Caco-2 (cell line): ENCODE measurements around the gene IER3IP1. TPM values are rescaled to one million over a fixed set of nuclear protein-coding genes. Genes with fewer than 3 reads are reported as not detected.
A peak's percentile ranks its signal among the peaks of the same experiment; 100 is the strongest.

Experiments
- BruUV-seq: library from RNA; stranded (reverse); fragments of 400-500 nt; replicated peaks from 2 replicates; lab custom pipeline; 2021; lab: Mats Ljungman, UMichigan
- CTCF ChIA-PET: fragments of 300-600 bp; sonication (Branson Sonifier 250); formaldehyde crosslinking; loops from one replicate; lab custom pipeline; 2022; ENCODE audit warnings: antibody characterized with exemption; lab: Charles Lee
- POLR2A ChIA-PET: fragments of 300-600 bp; sonication (Branson Sonifier 250); formaldehyde crosslinking; loops from one replicate; lab custom pipeline; 2022; ENCODE audit warnings: antibody characterized with exemption; lab: Charles Lee
- DNase-seq, 2 experiments: peaks; one replicate each; pipeline versions ENCODE4 v3.0.0 to v3.0.0-alpha.2; 2020 to 2022
- H3K27me3 ChIP-seq: replicated peaks from 2 replicates; pipeline ENCODE4 v1.6.0; 2011; ENCODE audit warnings: low read length; ENCODE audit not compliant: control insufficient read depth, insufficient read depth
- H3K36me3 ChIP-seq: 2 replicates; pipeline ENCODE4 v1.5.1; 2011; ENCODE audit warnings: low read length; ENCODE audit not compliant: control insufficient read depth, insufficient read depth
- H3K4me1 ChIP-seq: fragments of 250-450 bp; sonication (Bioruptor Pico); 2 replicates; pipeline ENCODE4 v1.5.1; 2020; ENCODE audit warnings: mild to moderate bottlenecking
- H3K4me3 ChIP-seq: 2 replicates; pipeline ENCODE4 v1.5.1; 2011; ENCODE audit warnings: low read depth, mild to moderate bottlenecking, control low read depth, low read length
- H3K9me3 ChIP-seq: fragments of 250-450 bp; sonication (Bioruptor Pico); 2 replicates; pipeline ENCODE4 v1.5.1; 2020; ENCODE audit warnings: mild to moderate bottlenecking, moderate library complexity
- H3K27ac Mint-ChIP-seq: one replicate; pipeline ENCODE4 v1.8.0; 2022; ENCODE audit warnings: mixed read lengths; ENCODE audit not compliant: unreplicated experiment
- H3K27me3 Mint-ChIP-seq: one replicate; pipeline ENCODE4 v1.8.0; 2022; ENCODE audit warnings: mixed read lengths; ENCODE audit not compliant: insufficient read depth, unreplicated experiment
- H3K36me3 Mint-ChIP-seq: one replicate; pipeline ENCODE4 v1.8.0; 2022; ENCODE audit warnings: mild to moderate bottlenecking, mixed read lengths; ENCODE audit not compliant: insufficient read depth, unreplicated experiment
- H3K4me1 Mint-ChIP-seq: one replicate; pipeline ENCODE4 v1.8.0; 2022; ENCODE audit warnings: low read depth, mixed read lengths; ENCODE audit not compliant: unreplicated experiment
- H3K4me3 Mint-ChIP-seq: one replicate; pipeline ENCODE4 v1.8.0; 2022; ENCODE audit warnings: mild to moderate bottlenecking, moderate library complexity, mixed read lengths; ENCODE audit not compliant: unreplicated experiment
- H3K9me3 Mint-ChIP-seq: one replicate; pipeline ENCODE4 v1.8.0; 2022; ENCODE audit warnings: mixed read lengths; ENCODE audit not compliant: unreplicated experiment
- intact Hi-C: fragments of 100-400 bp; cut with micrococcal nuclease; formaldehyde crosslinking; loops from one replicate; pipeline ENCODE4 v1.10.0; 2022; ENCODE audit not compliant: unreplicated experiment
- total RNA-seq: library from RNA; stranded (reverse); gene quantifications from 2 replicates; pipeline ENCODE4 v1.2.3, GENCODE V29; 2022
- TF ChIP-seq, protein P1 (sequence below), 2 experiments: fragments of 200-600 bp in 1 of 2; IDR thresholded peaks; 1 replicate in 1 of 2; 2 replicates in 1 of 2; pipeline versions ENCODE4 v1.5.1 to v1.8.0; 2011 to 2022; ENCODE audit warnings: antibody characterized with exemption in 1 of 2, control low read depth in 1 of 2, inconsistent platforms in 1 of 2, low read depth in 1 of 2, low read length in 1 of 2, mild to moderate bottlenecking in 1 of 2, moderate library complexity in 1 of 2; ENCODE audit not compliant: insufficient read depth in 1 of 2, severe bottlenecking in 1 of 2, unreplicated experiment in 1 of 2

The IER3IP1 gene
- total RNA-seq, 1 experiment from 2014 or later, result 5.9 TPM

DNA sequence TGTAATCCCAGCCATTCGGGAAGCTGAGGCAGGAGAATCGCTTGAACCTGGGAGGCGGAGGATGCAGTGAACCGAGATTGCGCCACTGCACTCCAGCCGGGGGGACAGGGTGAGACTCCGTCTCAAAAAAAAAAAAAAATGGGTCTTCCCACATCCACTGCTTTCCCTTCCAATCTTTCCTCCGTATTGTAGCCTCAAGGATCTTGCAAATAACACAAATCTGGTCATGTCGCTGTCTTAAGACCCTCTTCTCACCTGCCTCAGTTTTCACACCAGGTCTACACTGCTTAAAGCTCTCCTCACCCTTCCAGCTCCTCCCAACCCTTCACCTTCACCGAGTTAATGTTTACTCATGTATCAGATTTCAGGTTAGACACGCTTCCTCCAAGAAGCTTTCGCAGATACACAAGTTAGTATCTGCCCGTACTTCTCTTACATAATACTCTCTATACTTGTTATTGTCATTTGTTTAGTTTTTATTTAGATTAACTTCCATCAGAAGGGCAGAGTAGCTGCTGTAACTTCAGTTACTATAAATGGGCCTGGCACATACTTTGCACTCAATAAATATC is 1.5 kb downstream of the IER3IP1 start:
- peak in 1 of 2 experiments; percentile 2 for DNase-seq
- no peak overlapping the region for H3K27ac Mint-ChIP-seq
- H3K36me3 Mint-ChIP-seq, result no peaks in the 10 kb centered on the region
- ChIA-PET CTCF (no interaction called here), POLR2A (no interaction called here)
- Histone ChIP-seq H3K36me3 (no peaks in the 10 kb centered on the region), H3K27me3 (no peaks in the 10 kb centered on the region), H3K9me3 (no peaks in the 10 kb centered on the region), H3K4me3 (peak overlapping the region; percentile 68), H3K4me1 (no peaks in the 10 kb centered on the region)
- no TSS peak for BruUV-seq
- no peaks in the 10 kb centered on the region for H3K4me1 Mint-ChIP-seq
- intact Hi-C loops, result no loop called here
- TF ChIP-seq, protein P1, sequence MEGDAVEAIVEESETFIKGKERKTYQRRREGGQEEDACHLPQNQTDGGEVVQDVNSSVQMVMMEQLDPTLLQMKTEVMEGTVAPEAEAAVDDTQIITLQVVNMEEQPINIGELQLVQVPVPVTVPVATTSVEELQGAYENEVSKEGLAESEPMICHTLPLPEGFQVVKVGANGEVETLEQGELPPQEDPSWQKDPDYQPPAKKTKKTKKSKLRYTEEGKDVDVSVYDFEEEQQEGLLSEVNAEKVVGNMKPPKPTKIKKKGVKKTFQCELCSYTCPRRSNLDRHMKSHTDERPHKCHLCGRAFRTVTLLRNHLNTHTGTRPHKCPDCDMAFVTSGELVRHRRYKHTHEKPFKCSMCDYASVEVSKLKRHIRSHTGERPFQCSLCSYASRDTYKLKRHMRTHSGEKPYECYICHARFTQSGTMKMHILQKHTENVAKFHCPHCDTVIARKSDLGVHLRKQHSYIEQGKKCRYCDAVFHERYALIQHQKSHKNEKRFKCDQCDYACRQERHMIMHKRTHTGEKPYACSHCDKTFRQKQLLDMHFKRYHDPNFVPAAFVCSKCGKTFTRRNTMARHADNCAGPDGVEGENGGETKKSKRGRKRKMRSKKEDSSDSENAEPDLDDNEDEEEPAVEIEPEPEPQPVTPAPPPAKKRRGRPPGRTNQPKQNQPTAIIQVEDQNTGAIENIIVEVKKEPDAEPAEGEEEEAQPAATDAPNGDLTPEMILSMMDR (IDR thresholded peaks at IDR 0.05; ENCODE audit: insufficient read depth in 1 of 2, low read depth in 1 of 2, low read length in 1 of 2, severe bottlenecking in 1 of 2, unreplicated experiment in 1 of 2), result no peak
- no peak overlapping the region for H3K4me3 Mint-ChIP-seq
- no peaks in the 10 kb centered on the region for H3K27me3 Mint-ChIP-seq
- H3K9me3 Mint-ChIP-seq, result no peaks in the 10 kb centered on the region

DNA sequence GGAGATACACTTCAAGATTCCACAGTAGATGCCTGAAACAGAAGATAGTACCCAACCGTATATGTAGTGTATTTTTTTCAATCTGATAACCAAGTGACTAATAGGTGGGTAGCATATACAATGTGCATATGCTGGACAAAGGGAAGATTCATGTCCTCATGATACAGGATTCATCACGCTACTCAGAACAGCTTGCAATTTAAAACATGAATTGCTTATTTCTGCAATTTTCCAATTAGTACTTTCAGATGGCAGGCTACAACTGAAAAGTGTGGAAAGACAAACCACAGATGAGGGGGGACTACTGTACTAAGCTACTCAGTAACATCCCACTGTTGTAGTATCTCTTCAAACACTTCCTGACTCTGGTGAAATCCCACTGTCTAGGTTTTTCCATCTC is 3.7 kb downstream of the IER3IP1 start:
- H3K4me1 Mint-ChIP-seq, result no peaks in the 10 kb centered on the region
- POLR2A ChIA-PET, result no interaction called here
- no peak overlapping the region for H3K27ac Mint-ChIP-seq

DNA sequence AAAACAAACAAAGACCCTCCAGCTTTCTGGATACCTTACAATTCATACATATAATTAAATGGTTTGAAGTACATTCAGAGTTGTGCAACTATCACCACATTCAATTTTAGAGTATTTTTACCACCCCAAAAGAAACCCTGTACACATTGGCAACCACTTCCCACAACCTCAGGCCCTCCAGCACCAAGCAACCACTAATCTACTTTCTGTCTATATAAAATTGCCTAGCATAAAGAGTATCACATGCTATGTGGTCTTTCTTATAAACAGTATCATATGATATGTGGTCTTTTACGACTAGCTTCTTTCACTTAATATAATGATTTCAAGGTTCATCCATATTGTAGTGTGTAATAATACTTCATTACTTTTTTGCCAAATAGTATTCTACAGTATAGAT is 7.3 kb downstream of the IER3IP1 start:
- no peak for DNase-seq
- Histone ChIP-seq H3K36me3 (no peaks in the 10 kb centered on the region), H3K27me3 (no peaks in the 10 kb centered on the region), H3K9me3 (no peaks in the 10 kb centered on the region), H3K4me3 (no peak overlapping the region), H3K4me1 (no peaks in the 10 kb centered on the region)
- CTCF ChIA-PET, result no interaction called here
- H3K4me3 Mint-ChIP-seq, result no peak overlapping the region
- TF ChIP-seq, protein P1 (IDR thresholded peaks at IDR 0.05; ENCODE audit: insufficient read depth in 1 of 2, low read depth in 1 of 2, low read length in 1 of 2, severe bottlenecking in 1 of 2, unreplicated experiment in 1 of 2), result no peak
- BruUV-seq, result no TSS peak
- H3K27me3 Mint-ChIP-seq, result no peaks in the 10 kb centered on the region
- no peaks in the 10 kb centered on the region for H3K4me1 Mint-ChIP-seq
- no peaks in the 10 kb centered on the region for H3K9me3 Mint-ChIP-seq
- H3K36me3 Mint-ChIP-seq, result no peaks in the 10 kb centered on the region
- H3K27ac Mint-ChIP-seq, result no peak overlapping the region
- intact Hi-C loops, result no loop called here
- POLR2A ChIA-PET, result no interaction called here

More for the DNA sequence above, 3.7 kb downstream of the IER3IP1 start:
- Mint-ChIP-seq H3K9me3 (no peaks in the 10 kb centered on the region), H3K27me3 (no peaks in the 10 kb centered on the region), H3K36me3 (no peaks in the 10 kb centered on the region), H3K4me3 (no peak overlapping the region)
- H3K36me3 ChIP-seq, result no peaks in the 10 kb centered on the region
- TF ChIP-seq, protein P1 (IDR thresholded peaks at IDR 0.05; ENCODE audit: insufficient read depth in 1 of 2, low read depth in 1 of 2, low read length in 1 of 2, severe bottlenecking in 1 of 2, unreplicated experiment in 1 of 2), result no peak
- no TSS peak for BruUV-seq
- no peaks in the 10 kb centered on the region for H3K4me1 ChIP-seq
- CTCF ChIA-PET, result no interaction called here
- no peaks in the 10 kb centered on the region for H3K9me3 ChIP-seq
- DNase-seq, result no peak
- no peaks in the 10 kb centered on the region for H3K27me3 ChIP-seq
- no peak overlapping the region for H3K4me3 ChIP-seq
- intact Hi-C loops, result no loop called here
